Measurements from ENCODE around the gene ALKBH8. TPM values are rescaled to one million over a fixed set of nuclear protein-coding genes. Genes with fewer than 3 reads are reported as not detected.

ALKBH8 gene
- total and polyA plus RNA-seq, 7 donors: 1.2 to 11.1 (median 5.8) TPM

- TF ChIP-seq EP300 (IDR thresholded peaks at IDR 0.05): no peak
- TF ChIP-seq CTCF (IDR thresholded peaks at IDR 0.05): no peak
- TF ChIP-seq POLR2AphosphoS5 (IDR thresholded peaks at IDR 0.05): no peak
- TF ChIP-seq POLR2A (IDR thresholded peaks at IDR 0.05): no peak
- no peak for DNase-seq
- Histone ChIP-seq H3K9me3 (no peaks in the 10 kb centered on the region), H3K27ac (no peak overlapping the region), H3K36me3 (no peaks in the 10 kb centered on the region), H3K4me1 (peaks cover 0 to 26% (median 23%) of the 10 kb centered on the region in 4 donors), H3K4me3 (no peak overlapping the region), H3K27me3 (peaks cover 3 to 41% (median 19%) of the 10 kb centered on the region in 3 donors)
- intact Hi-C loops (cut with DNase I): no loop called here
- 19 to 30% methylated on average over 5 of the region's 5 CpGs for WGBS, 2 donors
Observed at GRCh38 chr11:107592813-107593212, 27.3 kb upstream of the ALKBH8 start.

- no peaks in the 10 kb centered on the region for H3K9me3 ChIP-seq
- H3K4me3 ChIP-seq: peak overlapping the region in 1 of 4 donors; percentile 66
- intact Hi-C loops (cut with DNase I): no loop called here
- TF ChIP-seq EP300 (IDR thresholded peaks at IDR 0.05) (no peak), POLR2AphosphoS5 (IDR thresholded peaks at IDR 0.05) (no peak), POLR2A (IDR thresholded peaks at IDR 0.05) (no peak), CTCF (IDR thresholded peaks at IDR 0.05) (no peak)
- H3K27me3 ChIP-seq: peaks cover 3 to 41% (median 19%) of the 10 kb centered on the region in 3 donors
- H3K4me1 ChIP-seq: peaks cover 0 to 26% (median 23%) of the 10 kb centered on the region in 4 donors
- no peaks in the 10 kb centered on the region for H3K36me3 ChIP-seq
- DNase-seq: no peak
- 10% methylated on average over 6 of the region's 6 CpGs for WGBS, 2 donors
- H3K27ac ChIP-seq: no peak overlapping the region
Observed at GRCh38 chr11:107592231-107592590, 26.7 kb upstream of the ALKBH8 start.

- Histone ChIP-seq H3K4me3 (peak overlapping the region; percentile 37 to 66 (median 62)), H3K36me3 (no peaks in the 10 kb centered on the region), H3K27me3 (peaks cover 3 to 41% (median 19%) of the 10 kb centered on the region in 3 donors), H3K4me1 (peaks cover 0 to 26% (median 23%) of the 10 kb centered on the region in 4 donors), H3K9me3 (no peaks in the 10 kb centered on the region), H3K27ac (no peak overlapping the region)
- TF ChIP-seq POLR2AphosphoS5 (IDR thresholded peaks at IDR 0.05): no peak
- TF ChIP-seq CTCF (IDR thresholded peaks at IDR 0.05): no peak
- TF ChIP-seq POLR2A (IDR thresholded peaks at IDR 0.05): no peak
- no peak for TF ChIP-seq EP300 (IDR thresholded peaks at IDR 0.05)
- intact Hi-C loops (cut with DNase I): no loop called here
- 2% methylated on average over 49 of the region's 49 CpGs for WGBS, 2 donors
- DNase-seq: no peak
Observed at GRCh38 chr11:107591378-107592230, 26.1 kb upstream of the ALKBH8 start.

GRCh38 chr11:107590460-107591377 is 25.2 kb upstream of the ALKBH8 start, which contains the start of gene ELMOD1:
ELMOD1 (plus strand) TSS chr11:107591147; CDS start chr11:107618190, 27,043 bp downstream.
- Histone ChIP-seq H3K27ac (no peak within 1 kb of the TSS), H3K4me1 (peaks cover 0 to 26% (median 23%) of the 10 kb centered on the region in 4 donors), H3K4me3 (peak within 1 kb of the TSS; percentile 37 to 66 (median 62)), H3K36me3 (no peaks in the 10 kb centered on the region), H3K9me3 (no peaks in the 10 kb centered on the region), H3K27me3 (peaks cover 3 to 41% (median 19%) of the 10 kb centered on the region in 3 donors)
- peak; percentile 73 for DNase-seq
- 0 to 1% methylated on average over 74 of the region's 74 CpGs for WGBS, 2 donors
- TF ChIP-seq EP300 (IDR thresholded peaks at IDR 0.05) (no peak), CTCF (IDR thresholded peaks at IDR 0.05) (no peak), POLR2A (IDR thresholded peaks at IDR 0.05) (no peak), POLR2AphosphoS5 (IDR thresholded peaks at IDR 0.05) (no peak)
- intact Hi-C loops (cut with DNase I): no loop called here

Measured in sigmoid colon (tissue), 7 donors.